ENCODE measurements around the gene TGFBR3.

TGFBR3 gene

GRCh38 chr1:91754816-91755580 lies 131.0 kb downstream of the TGFBR3 start:
- no peak for DNase-seq (ENCODE audit: low read depth)

DNA sequence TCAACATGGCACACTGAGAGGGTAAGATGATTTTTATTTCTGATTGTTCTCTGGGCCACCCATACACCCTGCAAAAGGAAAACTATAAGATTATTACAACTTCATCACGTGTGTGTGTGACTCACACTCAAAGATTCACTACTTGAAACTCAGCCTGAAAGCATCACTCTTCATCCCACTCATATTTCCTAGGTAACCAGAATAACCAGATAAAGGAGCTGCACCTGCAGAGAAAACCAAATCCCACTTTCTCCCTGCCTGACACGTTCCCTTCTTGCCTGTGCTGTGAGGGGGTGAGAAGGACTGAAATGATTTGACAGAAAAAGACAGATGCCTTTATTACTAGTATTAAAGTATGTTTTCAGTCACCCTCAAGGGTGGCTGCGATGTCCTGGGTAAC lies 131.6 kb downstream of the TGFBR3 start:
- no peak for DNase-seq (ENCODE audit: low read depth)

- no peak for DNase-seq (ENCODE audit: low read depth)
Observed at GRCh38 chr1:91753878-91754277, 132.1 kb downstream of the TGFBR3 start.

DNA sequence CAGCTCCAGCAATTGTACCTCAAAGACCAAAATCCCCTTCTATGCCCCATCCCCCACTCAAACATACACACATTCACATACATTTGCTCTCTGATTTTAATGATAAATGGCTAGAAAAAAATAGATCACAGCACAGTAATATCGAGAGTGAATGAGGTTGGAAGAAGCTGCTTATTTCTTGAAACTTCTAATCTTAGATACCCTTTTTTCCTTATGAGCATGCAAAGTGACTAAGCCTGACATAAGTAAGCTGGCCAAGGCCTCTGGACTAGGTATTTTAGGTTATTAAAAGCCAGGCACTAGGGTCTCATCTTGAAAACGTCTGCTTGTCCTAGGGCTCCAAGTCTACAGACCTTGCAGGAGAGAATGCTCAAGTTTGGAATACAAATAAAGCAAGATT lies 133.6 kb downstream of the TGFBR3 start:
- no peak for DNase-seq (ENCODE audit: low read depth)

DNA sequence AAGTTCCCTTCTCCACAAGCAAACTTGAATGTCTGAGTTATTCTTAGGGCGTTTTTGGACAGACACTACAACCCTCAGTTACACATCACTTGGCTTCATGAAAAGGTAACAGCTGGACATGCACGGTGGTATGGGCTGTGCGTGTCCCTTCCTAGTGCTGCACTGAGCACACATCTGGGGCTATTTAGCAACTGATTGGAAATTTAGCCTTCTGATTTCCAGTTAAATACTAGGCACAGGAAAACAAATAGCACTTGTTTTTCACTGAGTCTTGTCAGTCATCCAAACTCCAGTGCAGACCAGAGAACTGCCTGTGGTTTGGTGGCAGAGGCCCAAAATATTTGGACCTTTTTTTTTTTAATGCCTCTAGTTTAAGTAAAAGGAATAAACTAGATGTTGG lies 134.7 kb downstream of the TGFBR3 start:
- DNase-seq (ENCODE audit: low read depth), result no peak

DNA sequence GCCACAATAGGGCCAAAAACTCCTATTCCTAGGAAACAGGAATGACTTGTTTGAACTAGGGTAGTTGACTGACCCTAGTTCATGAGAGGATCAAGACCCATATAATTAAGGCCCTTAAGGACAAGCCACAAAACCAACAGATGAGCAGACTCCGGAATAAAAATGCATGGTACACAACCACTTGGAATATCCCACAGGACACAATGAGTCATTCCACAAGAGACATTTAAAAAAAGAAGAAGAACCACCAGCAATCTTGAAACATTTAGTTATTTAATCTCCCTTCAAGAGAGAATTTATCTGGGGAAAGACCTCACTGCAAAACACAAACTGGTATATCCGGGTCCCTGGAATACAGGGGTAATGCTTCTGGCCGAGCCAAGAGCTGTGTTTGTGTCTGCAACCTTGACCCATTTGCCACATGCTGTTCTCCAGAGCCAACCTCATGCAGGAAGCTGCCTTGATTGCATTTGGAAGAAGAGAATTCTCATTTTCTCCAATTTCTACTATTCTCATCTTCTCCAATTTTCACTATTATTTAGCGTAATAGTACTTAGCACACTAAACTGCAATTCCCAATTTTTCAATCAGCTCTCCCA lies 135.5 kb downstream of the TGFBR3 start:
- DNase-seq (ENCODE audit: low read depth), result no peak

DNA sequence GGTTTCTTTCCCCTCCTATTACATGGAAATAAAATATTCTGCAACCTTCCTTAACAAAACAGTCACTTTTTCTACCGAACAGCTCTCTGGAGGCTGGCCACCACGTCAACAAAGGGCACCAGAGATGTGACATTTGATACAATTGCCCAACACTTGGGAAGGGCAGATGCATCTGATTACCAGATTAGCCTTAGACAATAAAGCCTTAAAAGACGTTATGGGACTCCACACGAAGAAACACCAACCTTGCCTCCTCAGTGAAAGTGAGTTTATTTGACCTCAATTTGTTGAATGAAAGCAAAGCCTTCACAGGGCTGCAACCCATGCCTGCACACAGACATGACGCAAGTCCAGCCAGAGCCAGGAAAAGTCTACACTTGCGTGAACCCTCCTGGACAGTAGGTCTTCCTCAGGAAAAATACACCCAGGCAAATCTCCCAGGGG lies 136.1 kb downstream of the TGFBR3 start:
- no peak for DNase-seq (ENCODE audit: low read depth)

GRCh38 chr1:91747666-91748065 lies 138.3 kb downstream of the TGFBR3 start:
- DNase-seq (ENCODE audit: low read depth), result no peak

DNA sequence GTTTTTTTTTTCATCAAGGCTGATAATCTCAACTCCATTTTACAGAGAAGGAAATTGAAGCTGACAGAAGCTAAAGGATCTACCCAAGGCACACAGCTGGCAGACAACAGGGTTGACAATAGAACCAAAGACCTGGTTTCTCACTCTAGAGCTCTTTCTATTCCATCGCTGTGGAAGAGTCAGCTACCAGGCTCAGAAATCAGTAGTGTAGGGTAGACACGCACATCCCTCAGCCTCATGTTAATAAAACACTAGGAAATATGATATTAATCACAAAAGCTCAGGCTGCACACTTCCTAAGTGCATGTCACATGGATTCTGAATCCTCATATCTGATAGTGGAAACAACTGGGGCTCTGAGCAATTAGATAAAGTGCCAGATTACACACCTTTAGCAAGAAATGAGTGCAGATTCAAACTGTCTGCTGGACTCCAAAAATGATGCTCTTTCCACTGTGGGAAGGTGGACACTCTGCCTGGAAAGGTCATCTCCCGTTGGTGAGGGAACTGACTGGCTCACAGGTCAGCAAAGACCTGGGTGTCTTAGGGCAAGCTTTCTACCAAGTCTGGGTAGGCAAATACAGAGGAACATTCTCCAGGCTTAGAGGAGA lies 139.1 kb downstream of the TGFBR3 start:
- DNase-seq (ENCODE audit: low read depth), result no peak

GRCh38 chr1:91745640-91746373 lies 140.1 kb downstream of the TGFBR3 start:
- DNase-seq (ENCODE audit: low read depth), result no peak

DNA sequence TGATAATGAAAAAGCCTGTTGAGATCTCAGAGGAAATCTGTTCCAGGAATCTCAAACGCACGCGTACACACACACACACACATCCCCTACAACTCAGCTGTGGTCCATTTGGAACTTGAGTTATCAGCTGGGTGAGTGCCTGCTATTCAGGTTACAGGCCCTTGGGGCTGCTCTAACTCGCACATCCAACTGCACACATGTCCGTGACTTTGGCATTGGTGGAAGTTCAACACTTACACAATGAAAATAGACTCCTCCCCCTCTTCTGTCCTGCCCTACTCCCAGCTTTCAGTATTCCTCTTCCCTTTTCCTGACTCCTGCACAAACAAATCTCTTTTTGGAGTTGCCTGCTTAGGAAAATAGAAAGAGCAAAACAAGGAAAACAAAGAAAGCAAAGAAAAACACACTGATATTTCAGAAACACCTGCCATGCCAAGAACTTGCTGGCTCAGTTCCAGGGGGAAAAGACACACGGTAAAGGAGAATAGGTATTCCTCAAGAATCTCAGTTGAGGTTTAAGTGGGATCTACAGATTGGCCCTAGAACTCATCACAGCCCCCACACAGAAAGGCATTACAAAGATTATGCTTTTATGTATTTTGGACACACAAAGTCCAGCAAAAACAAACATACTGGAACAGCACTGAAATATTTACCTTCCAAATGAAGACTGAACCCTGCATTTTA lies 140.9 kb downstream of the TGFBR3 start:
- no peak for DNase-seq (ENCODE audit: low read depth)

GRCh38 chr1:91742848-91743292 lies 143.1 kb downstream of the TGFBR3 start:
- DNase-seq (ENCODE audit: low read depth), result no peak

- DNase-seq (ENCODE audit: low read depth), result no peak
Observed at GRCh38 chr1:91741906-91742305, 144.0 kb downstream of the TGFBR3 start.

DNA sequence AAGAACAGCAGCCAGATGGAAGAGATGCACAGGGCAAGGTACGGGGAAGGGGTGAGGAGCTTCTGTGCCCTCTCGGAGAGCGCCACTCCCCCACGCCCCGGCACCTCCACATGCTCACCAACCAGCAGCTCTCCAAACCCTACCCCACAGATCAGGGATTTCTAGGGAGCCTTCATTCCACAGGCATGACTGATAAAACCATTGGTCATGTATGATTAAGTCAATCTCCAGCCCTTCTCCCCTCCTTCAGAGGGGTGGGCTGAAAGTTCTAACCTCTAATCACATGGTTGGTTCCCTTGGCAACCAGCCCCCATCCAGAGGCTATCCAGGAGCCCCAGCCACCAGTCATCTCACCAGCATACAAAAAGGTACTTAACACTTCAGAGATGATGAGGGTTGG lies 144.7 kb downstream of the TGFBR3 start:
- no peak for DNase-seq (ENCODE audit: low read depth)

DNA sequence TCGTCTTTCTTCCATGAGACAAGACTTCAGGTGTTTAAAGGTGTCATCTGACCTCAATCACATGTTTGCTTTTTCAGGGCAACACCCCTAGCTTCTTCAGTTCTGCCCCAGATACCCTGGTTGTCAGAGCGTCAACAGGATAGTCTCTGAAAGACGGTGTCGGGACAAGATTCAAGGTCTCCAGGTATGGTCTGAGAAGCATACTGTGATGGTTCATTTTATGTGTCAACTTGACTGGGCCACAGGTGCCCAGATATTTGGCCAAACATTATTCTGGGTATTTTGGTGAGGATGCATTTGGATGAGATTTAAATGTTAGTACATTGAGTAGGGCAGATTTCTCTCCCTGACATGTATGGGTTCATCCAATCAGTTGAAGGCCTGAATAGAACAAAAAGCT lies 148.3 kb downstream of the TGFBR3 start:
- DNase-seq (ENCODE audit: low read depth), result no peak

- DNase-seq (ENCODE audit: low read depth), result no peak
Observed at GRCh38 chr1:91736715-91737615, 149.0 kb downstream of the TGFBR3 start.

GRCh38 chr1:91736146-91736714 lies 149.7 kb downstream of the TGFBR3 start:
- DNase-seq (ENCODE audit: low read depth), result no peak

GRCh38 chr1:91735266-91735845 lies 150.6 kb downstream of the TGFBR3 start:
- DNase-seq (ENCODE audit: low read depth), result no peak

DNA sequence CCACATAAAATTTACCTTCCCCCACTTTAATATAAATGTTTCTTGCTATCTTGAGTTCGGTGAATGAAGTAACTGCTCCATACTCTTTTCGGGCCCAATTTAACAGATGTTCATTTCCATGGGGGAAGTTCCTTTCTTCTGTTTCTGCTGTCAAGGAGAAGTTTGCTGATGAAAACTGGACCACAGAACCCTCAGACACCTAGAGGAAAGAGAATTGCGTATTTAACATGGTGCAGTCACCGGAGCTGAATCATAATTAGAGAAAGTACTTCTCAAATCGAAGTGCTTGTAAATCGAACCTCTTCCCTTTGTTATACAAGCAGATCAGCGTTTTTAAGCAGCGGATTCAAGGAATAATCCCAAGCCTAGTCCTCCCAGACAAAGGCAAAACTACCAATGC lies 151.2 kb downstream of the TGFBR3 start:
- no peak for DNase-seq (ENCODE audit: low read depth)

DNA sequence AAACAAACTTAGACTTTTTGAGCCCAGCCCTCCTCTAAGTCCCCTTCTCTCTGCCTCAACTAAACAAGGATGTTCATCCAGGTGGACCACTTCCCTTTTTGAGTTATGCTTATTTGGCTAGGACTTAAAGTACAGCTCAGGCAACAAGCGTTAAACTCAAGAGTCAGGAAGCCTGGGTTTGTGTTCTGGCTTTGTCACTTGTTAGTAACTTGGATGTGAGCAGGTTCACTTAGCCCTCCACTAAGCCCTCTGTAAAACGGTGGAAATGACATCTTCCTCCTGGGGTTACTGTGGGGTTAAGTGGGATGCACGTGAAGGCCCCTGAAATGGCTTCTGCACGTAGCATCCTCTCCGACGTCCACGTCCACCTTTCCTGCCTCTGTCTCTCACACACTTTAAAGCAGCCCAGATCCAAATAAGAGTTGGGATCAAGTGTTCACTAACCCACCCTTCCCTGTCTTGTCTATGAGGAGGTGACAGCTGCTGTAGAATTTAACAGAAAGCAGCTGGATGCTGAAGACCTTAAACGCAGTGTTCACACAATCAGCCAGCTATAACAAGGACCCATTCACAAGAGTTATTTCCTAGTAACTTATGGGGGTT lies 152.7 kb downstream of the TGFBR3 start:
- no peak for DNase-seq (ENCODE audit: low read depth)
